Mesenchymal stem cell (in vitro differentiated cells and primary cell): ENCODE data around the gene NEK11. TPM values are rescaled to one million over a fixed set of nuclear protein-coding genes. Genes with fewer than 3 reads are reported as not detected.

ENCODE experiments used
- DNase-seq: peaks from one replicate; pipeline ENCODE4 v3.0.0-alpha.2; 2013
- H2AFZ ChIP-seq: one replicate; pipeline ENCODE4 v1.6.1; 2013; ENCODE audit warnings: low read depth, mild to moderate bottlenecking, control low read depth, inconsistent platforms, low read length, moderate library complexity
- H2AK5ac ChIP-seq: 2 replicates; pipeline ENCODE4 v1.6.1; 2013; ENCODE audit warnings: low read length, moderate library complexity, mild to moderate bottlenecking, inconsistent platforms; ENCODE audit not compliant: severe bottlenecking
- H2BK120ac ChIP-seq: one replicate; pipeline ENCODE4 v1.6.1; 2013; ENCODE audit warnings: low read depth, mild to moderate bottlenecking, inconsistent platforms, low read length, moderate library complexity
- H2BK12ac ChIP-seq, 2 experiments: one replicate each; pipeline ENCODE4 v1.6.1; 2013; ENCODE audit warnings: inconsistent platforms in 2 of 2, low read length in 2 of 2, mild to moderate bottlenecking in 2 of 2, moderate library complexity in 2 of 2, control low read depth in 1 of 2
- H2BK15ac ChIP-seq: one replicate; pipeline ENCODE4 v1.6.1; 2013; ENCODE audit warnings: mild to moderate bottlenecking, low read depth, inconsistent platforms; ENCODE audit not compliant: poor library complexity, severe bottlenecking
- H2BK5ac ChIP-seq: 2 replicates; pipeline ENCODE4 v1.6.1; 2013; ENCODE audit warnings: low read depth, mild to moderate bottlenecking, low read length, control low read depth, inconsistent platforms; ENCODE audit not compliant: poor library complexity, severe bottlenecking
- H3K14ac ChIP-seq, 2 experiments: one replicate each; pipeline ENCODE4 v1.6.1; 2013; ENCODE audit warnings: inconsistent platforms in 2 of 2, low read length in 2 of 2, control low read depth in 1 of 2, mild to moderate bottlenecking in 1 of 2, moderate library complexity in 1 of 2
- H3K18ac ChIP-seq, 2 experiments: one replicate each; pipeline ENCODE4 v1.6.1; 2013; ENCODE audit warnings: inconsistent platforms in 2 of 2, low read length in 2 of 2, control low read depth in 1 of 2, low read depth in 1 of 2, mild to moderate bottlenecking in 1 of 2
- H3K23ac ChIP-seq, 2 experiments: one replicate each; pipeline ENCODE4 v1.6.1; 2013; ENCODE audit warnings: inconsistent platforms in 2 of 2, low read length in 2 of 2, mild to moderate bottlenecking in 2 of 2, moderate library complexity in 2 of 2, control low read depth in 1 of 2
- H3K27ac ChIP-seq: 2 replicates; pipeline ENCODE4 v1.5.1; 2013; ENCODE audit warnings: mild to moderate bottlenecking, moderate library complexity, low read length, control low read depth, inconsistent platforms; ENCODE audit not compliant: poor library complexity, severe bottlenecking
- H3K27me3 ChIP-seq, 2 experiments: 2 replicates each; pipeline versions ENCODE4 v1.6.1 to v1.7.0; 2013; ENCODE audit warnings: low read length in 2 of 2, mild to moderate bottlenecking in 2 of 2, moderate library complexity in 2 of 2, control low read depth in 1 of 2, inconsistent platforms in 1 of 2; ENCODE audit not compliant: control insufficient read depth in 1 of 2, insufficient read depth in 1 of 2
- H3K36me3 ChIP-seq, 2 experiments: 2 replicates each; pipeline versions ENCODE4 v1.6.1 to v1.7.0; 2013; ENCODE audit warnings: low read length in 2 of 2, control low read depth in 1 of 2, inconsistent platforms in 1 of 2, low read depth in 1 of 2, mild to moderate bottlenecking in 1 of 2; ENCODE audit not compliant: insufficient read depth in 2 of 2, control insufficient read depth in 1 of 2
- H3K4ac ChIP-seq, 2 experiments: one replicate each; pipeline ENCODE4 v1.6.1; 2013; ENCODE audit warnings: inconsistent platforms in 2 of 2, low read length in 2 of 2, mild to moderate bottlenecking in 2 of 2, moderate library complexity in 2 of 2, control low read depth in 1 of 2, low read depth in 1 of 2
- H3K4me1 ChIP-seq: 2 replicates; pipeline ENCODE4 v1.6.1; 2013; ENCODE audit warnings: low read depth, low read length, control low read depth; ENCODE audit not compliant: control insufficient read depth, insufficient read depth
- H3K4me2 ChIP-seq: 2 replicates; pipeline ENCODE4 v1.6.1; 2013; ENCODE audit warnings: low read length, mild to moderate bottlenecking, inconsistent platforms; ENCODE audit not compliant: poor library complexity, severe bottlenecking
- H3K4me3 ChIP-seq, 2 experiments: 2 replicates each; pipeline versions ENCODE4 v1.5.1 to v1.7.0; 2013; ENCODE audit warnings: low read length in 2 of 2, mild to moderate bottlenecking in 2 of 2, control low read depth in 1 of 2, low read depth in 1 of 2; ENCODE audit not compliant: insufficient read depth in 1 of 2
- H3K79me1 ChIP-seq: replicated peaks from 2 replicates; pipeline ENCODE4 v1.6.1; 2013; ENCODE audit warnings: mild to moderate bottlenecking, control low read depth, low read length, inconsistent platforms; ENCODE audit not compliant: poor library complexity, severe bottlenecking
- H3K9ac ChIP-seq: 2 replicates; pipeline ENCODE4 v1.7.0; 2013; ENCODE audit warnings: mild to moderate bottlenecking, low read length, moderate library complexity
- H3K9me3 ChIP-seq: 2 replicates; pipeline ENCODE4 v1.7.0; 2013; ENCODE audit warnings: mild to moderate bottlenecking, low read length; ENCODE audit not compliant: control insufficient read depth
- H4K8ac ChIP-seq: one replicate; pipeline ENCODE4 v1.6.1; 2013; ENCODE audit warnings: inconsistent platforms, mild to moderate bottlenecking, low read length, moderate library complexity
- H4K91ac ChIP-seq: one replicate; pipeline ENCODE4 v1.6.1; 2013; ENCODE audit warnings: mild to moderate bottlenecking, low read length, inconsistent platforms
- WGBS: methylation state at CpG from one replicate; pipeline ENCODE4 v1.1.7; 2013; ENCODE audit warnings: mixed read lengths; 5-methylcytosine and 5-hydroxymethylcytosine counted together
- small RNA-seq: library from polyadenylated mRNA; stranded (forward); fragments of <200 nt; extraction: miRNeasy Mini kit (QIAGEN cat#:217004); gene quantifications from one replicate; pipeline ENCODE3, GENCODE V24; 2013; ENCODE audit warnings: low read depth

The NEK11 gene

DNA sequence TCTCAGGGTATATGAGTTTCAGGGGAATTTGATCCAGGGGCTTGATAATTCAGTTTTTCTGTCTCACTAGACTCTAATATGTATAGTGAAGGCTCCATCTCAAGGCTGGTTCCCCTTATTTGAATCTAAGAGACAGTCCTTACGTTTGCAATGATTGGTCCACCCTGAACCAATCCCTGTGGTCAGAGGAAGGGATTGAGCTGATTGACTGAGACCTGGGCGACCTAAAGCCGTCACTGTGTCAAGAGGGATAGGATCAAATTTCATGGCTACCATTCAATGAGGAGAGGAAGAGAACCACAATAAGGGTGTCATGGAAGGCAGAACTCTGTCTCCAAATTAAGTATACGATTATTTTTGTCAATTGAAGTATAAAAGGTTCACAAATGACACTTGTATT, 371.2 kb downstream of the NEK11 start:
- Histone ChIP-seq H2AFZ (no peak overlapping the region), H3K9ac (no peak overlapping the region), H3K27me3 (no peaks in the 10 kb centered on the region), H2BK120ac (no peak overlapping the region), H2BK12ac (no peak overlapping the region), H3K4ac (no peak overlapping the region), H3K4me2 (no peak overlapping the region), H3K79me1 (no peaks in the 10 kb centered on the region), H3K9me3 (no peaks in the 10 kb centered on the region), H3K4me1 (no peaks in the 10 kb centered on the region), H3K14ac (no peak overlapping the region), H2AK5ac (no peak overlapping the region), H4K8ac (no peak overlapping the region), H2BK5ac (no peak overlapping the region), H3K36me3 (no peaks in the 10 kb centered on the region), H3K4me3 (no peak overlapping the region), H2BK15ac (no peak overlapping the region), H3K27ac (no peak overlapping the region), H3K18ac (no peak overlapping the region), H4K91ac (no peak overlapping the region), H3K23ac (no peak overlapping the region)
- WGBS = 66% methylated on average over 3 of the region's 4 CpGs
- no peak for DNase-seq

Small RNA genes lying within 50 kb of the gene (small RNA-seq; reads per million reads assigned to genes)
- not detected for gene RNU6-726P
